CD14-positive monocyte (primary cell): ENCODE measurements around the gene HERC5. TPM values are rescaled to one million over a fixed set of nuclear protein-coding genes. Genes with fewer than 3 reads are reported as not detected.

ENCODE experiments used
- DNase-seq, 3 donors: peaks; one replicate each; pipeline ENCODE4 v3.0.0-alpha.2; 2011 to 2022
- H2AFZ ChIP-seq: 2 replicates; pipeline ENCODE4 v1.6.0; 2012; ENCODE audit warnings: mild to moderate bottlenecking, low read depth, low read length, inconsistent platforms; ENCODE audit not compliant: insufficient read depth, poor library complexity, severe bottlenecking
- H3K27ac ChIP-seq, 2 donors: 1 replicate in 1 of 2; 2 replicates in 1 of 2; pipeline ENCODE4 v1.5.1; 2012 to 2013; ENCODE audit warnings: low read length in 2 of 2, control low read depth in 1 of 2, inconsistent platforms in 1 of 2, low read depth in 1 of 2, mild to moderate bottlenecking in 1 of 2
- H3K27me3 ChIP-seq, 2 donors: one replicate each; pipeline versions ENCODE4 v1.6.0 to v1.6.1; 2011 to 2013; ENCODE audit warnings: low read length in 2 of 2; ENCODE audit not compliant: control insufficient read depth in 2 of 2, insufficient read depth in 2 of 2
- H3K36me3 ChIP-seq, 2 donors: replicated peaks in 1 of 2; 1 replicate in 1 of 2; 2 replicates in 1 of 2; pipeline versions ENCODE4 v1.5.1 to v1.6.1; 2012 to 2013; ENCODE audit warnings: low read length in 2 of 2, control low read depth in 1 of 2, inconsistent platforms in 1 of 2, mild to moderate bottlenecking in 1 of 2; ENCODE audit not compliant: insufficient read depth in 2 of 2, control insufficient read depth in 1 of 2
- H3K4me1 ChIP-seq, 2 donors: 1 replicate in 1 of 2; 2 replicates in 1 of 2; pipeline versions ENCODE4 v1.5.1 to v1.6.1; 2012 to 2013; ENCODE audit warnings: low read length in 2 of 2, control low read depth in 1 of 2, inconsistent platforms in 1 of 2, mild to moderate bottlenecking in 1 of 2, moderate library complexity in 1 of 2; ENCODE audit not compliant: insufficient read depth in 2 of 2, control insufficient read depth in 1 of 2
- H3K4me2 ChIP-seq: replicated peaks from 2 replicates; pipeline ENCODE3; 2012; ENCODE audit warnings: low read length, moderate library complexity, mild to moderate bottlenecking; ENCODE audit not compliant: poor library complexity, severe bottlenecking; ENCODE audit errors: extremely low read depth
- H3K4me3 ChIP-seq, 3 experiments: fragments of 200-600 bp in 1 of 3; sonication (generic) in 1 of 3; replicated peaks in 1 of 3; 1 replicate in 2 of 3; 2 replicates in 1 of 3; pipeline ENCODE4 v1.5.1; 2011 to 2013; ENCODE audit warnings: low read length in 3 of 3, mild to moderate bottlenecking in 3 of 3, control low read depth in 2 of 3, low read depth in 2 of 3, inconsistent platforms in 1 of 3, moderate library complexity in 1 of 3
- H3K79me2 ChIP-seq: 2 replicates; pipeline ENCODE4 v1.6.0; 2012; ENCODE audit warnings: mild to moderate bottlenecking, control low read depth, inconsistent platforms, low read length, moderate library complexity; ENCODE audit not compliant: insufficient read depth
- H3K9ac ChIP-seq: 2 replicates; pipeline ENCODE4 v1.6.0; 2017; ENCODE audit warnings: low read length, mild to moderate bottlenecking; ENCODE audit not compliant: insufficient read depth, poor library complexity, severe bottlenecking
- H3K9me3 ChIP-seq, 2 donors: replicated peaks in 1 of 2; 1 replicate in 1 of 2; 2 replicates in 1 of 2; pipeline versions ENCODE4 v1.5.1 to v1.6.1; 2012 to 2013; ENCODE audit warnings: low read length in 2 of 2, control low read depth in 1 of 2; ENCODE audit not compliant: control insufficient read depth in 1 of 2, insufficient read depth in 1 of 2
- H4K20me1 ChIP-seq: 2 replicates; pipeline ENCODE4 v1.6.0; 2012; ENCODE audit warnings: mild to moderate bottlenecking, low read length, control low read depth, moderate library complexity; ENCODE audit not compliant: insufficient read depth
- H3K27ac Mint-ChIP-seq, 7 donors: one replicate each; pipeline ENCODE4 v1.8.0; 2020; ENCODE audit warnings: mild to moderate bottlenecking in 7 of 7, mixed read lengths in 7 of 7, moderate library complexity in 6 of 7, inconsistent platforms in 2 of 7
- H3K27me3 Mint-ChIP-seq, 3 donors: one replicate each; pipeline ENCODE4 v1.8.0; 2021 to 2022; ENCODE audit warnings: low read depth in 3 of 3, mild to moderate bottlenecking in 3 of 3, mixed read lengths in 3 of 3, moderate library complexity in 3 of 3, inconsistent platforms in 1 of 3
- H3K36me3 Mint-ChIP-seq, 2 donors: one replicate each; pipeline ENCODE4 v1.8.0; 2020; ENCODE audit warnings: mixed read lengths in 2 of 2, inconsistent platforms in 1 of 2, mild to moderate bottlenecking in 1 of 2
- H3K4me1 Mint-ChIP-seq: one replicate; pipeline ENCODE4 v1.8.0; 2020; ENCODE audit warnings: mild to moderate bottlenecking, mixed read lengths
- H3K4me3 Mint-ChIP-seq, 2 donors: one replicate each; pipeline ENCODE4 v1.8.0; 2020; ENCODE audit warnings: mild to moderate bottlenecking in 2 of 2, mixed read lengths in 2 of 2, moderate library complexity in 1 of 2
- H3K9me3 Mint-ChIP-seq, 7 donors: one replicate each; pipeline ENCODE4 v1.8.0; 2020 to 2022; ENCODE audit warnings: mixed read lengths in 7 of 7, mild to moderate bottlenecking in 6 of 7, moderate library complexity in 6 of 7, inconsistent platforms in 2 of 7
- intact Hi-C, 2 donors: fragments of 100-400 bp; cut with micrococcal nuclease; formaldehyde crosslinking; loops; one replicate each; pipeline versions ENCODE4 v1.15.0 to v1.15.1; 2023
- polyA plus RNA-seq, 3 donors: library from polyadenylated mRNA; depleted of rRNA in 1 of 3; unstranded in 2 of 3; stranded (reverse) in 1 of 3; fragments of 300-500 nt in 2 of 3; fragments of >200 nt in 1 of 3; fragmentation: Illumina TruSeq in 2 of 3; gene quantifications; 1 replicate in 2 of 3; 2 replicates in 1 of 3; pipeline ENCODE4 v1.2.3, GENCODE V29; 2012 to 2021
- TF ChIP-seq, protein P1 (sequence below): fragments of 200-600 bp; IDR thresholded peaks from one replicate; pipeline ENCODE4 v1.8.0; 2022; ENCODE audit warnings: antibody characterized with exemption, mild to moderate bottlenecking

Gene HERC5
- polyA plus RNA-seq, 3 donors = 2.9 to 10.4 (median 8.1) TPM

DNA sequence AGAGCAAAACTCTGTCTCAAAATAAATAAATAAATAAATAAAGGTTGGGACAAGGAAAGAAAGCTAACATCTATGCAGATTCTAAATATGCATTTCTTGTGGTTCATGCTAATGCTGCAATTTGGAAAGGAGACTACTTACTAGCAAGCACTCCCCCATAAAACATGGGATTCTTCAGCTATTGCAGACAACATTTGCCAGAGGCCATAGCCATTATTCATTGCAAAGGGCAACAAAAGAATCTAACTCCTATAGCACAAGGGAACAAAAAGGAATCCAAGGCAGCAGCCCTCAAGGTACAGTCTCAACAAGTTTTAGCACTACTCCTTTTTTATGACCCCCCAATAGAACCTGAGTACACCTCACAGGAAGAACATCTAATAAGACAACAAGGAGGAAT lies 8.0 kb upstream of the HERC5 start:
- Histone ChIP-seq H3K27me3 (no peaks in the 10 kb centered on the region), H3K36me3 (no peaks in the 10 kb centered on the region), H3K4me2 (no peak overlapping the region), H3K79me2 (no peaks in the 10 kb centered on the region), H3K9me3 (peaks cover 0 to 4% of the 10 kb centered on the region in 2 donors), H3K4me1 (no peaks in the 10 kb centered on the region), H3K4me3 (no peak overlapping the region), H4K20me1 (no peaks in the 10 kb centered on the region), H3K9ac (no peak overlapping the region), H3K27ac (no peak overlapping the region), H2AFZ (no peak overlapping the region)
- intact Hi-C loops = no loop called here
- Mint-ChIP-seq H3K4me1 (no peaks in the 10 kb centered on the region), H3K27ac (no peak overlapping the region), H3K36me3 (no peaks in the 10 kb centered on the region), H3K9me3 (peaks cover 0 to 6% (median 0%) of the 10 kb centered on the region in 7 donors), H3K4me3 (no peak overlapping the region), H3K27me3 (peaks cover 0 to 3% (median 0%) of the 10 kb centered on the region in 3 donors)
- TF ChIP-seq, protein P1, sequence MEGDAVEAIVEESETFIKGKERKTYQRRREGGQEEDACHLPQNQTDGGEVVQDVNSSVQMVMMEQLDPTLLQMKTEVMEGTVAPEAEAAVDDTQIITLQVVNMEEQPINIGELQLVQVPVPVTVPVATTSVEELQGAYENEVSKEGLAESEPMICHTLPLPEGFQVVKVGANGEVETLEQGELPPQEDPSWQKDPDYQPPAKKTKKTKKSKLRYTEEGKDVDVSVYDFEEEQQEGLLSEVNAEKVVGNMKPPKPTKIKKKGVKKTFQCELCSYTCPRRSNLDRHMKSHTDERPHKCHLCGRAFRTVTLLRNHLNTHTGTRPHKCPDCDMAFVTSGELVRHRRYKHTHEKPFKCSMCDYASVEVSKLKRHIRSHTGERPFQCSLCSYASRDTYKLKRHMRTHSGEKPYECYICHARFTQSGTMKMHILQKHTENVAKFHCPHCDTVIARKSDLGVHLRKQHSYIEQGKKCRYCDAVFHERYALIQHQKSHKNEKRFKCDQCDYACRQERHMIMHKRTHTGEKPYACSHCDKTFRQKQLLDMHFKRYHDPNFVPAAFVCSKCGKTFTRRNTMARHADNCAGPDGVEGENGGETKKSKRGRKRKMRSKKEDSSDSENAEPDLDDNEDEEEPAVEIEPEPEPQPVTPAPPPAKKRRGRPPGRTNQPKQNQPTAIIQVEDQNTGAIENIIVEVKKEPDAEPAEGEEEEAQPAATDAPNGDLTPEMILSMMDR = no peak
- no peak for DNase-seq

DNA sequence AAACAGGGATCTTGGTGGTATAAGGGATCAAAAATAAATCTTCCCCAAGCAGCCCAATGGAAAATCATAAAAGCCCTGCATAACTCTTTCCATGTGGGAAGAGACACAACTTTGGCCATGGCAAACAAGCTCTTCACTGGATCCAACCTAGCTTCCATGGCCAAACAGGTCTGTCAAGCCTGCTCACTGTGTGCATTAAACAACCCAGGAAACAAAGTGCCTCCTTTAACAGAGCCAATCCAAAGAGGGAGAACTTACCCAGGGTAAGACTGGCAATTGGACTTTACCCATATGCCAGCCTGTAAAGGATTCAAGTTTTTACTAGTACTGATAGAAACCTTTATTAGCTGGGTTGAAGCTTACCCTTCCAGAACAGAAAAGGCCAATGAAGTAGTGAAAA lies 7.6 kb upstream of the HERC5 start:
- H3K4me2 ChIP-seq = no peak overlapping the region
- no peak overlapping the region for H3K9ac ChIP-seq
- no peaks in the 10 kb centered on the region for H3K4me1 ChIP-seq
- peaks cover 0 to 6% (median 0%) of the 10 kb centered on the region in 7 donors for H3K9me3 Mint-ChIP-seq
- no peaks in the 10 kb centered on the region for H3K4me1 Mint-ChIP-seq
- intact Hi-C loops = no loop called here
- H3K27ac ChIP-seq = no peak overlapping the region
- H3K36me3 Mint-ChIP-seq = no peaks in the 10 kb centered on the region
- H3K27ac Mint-ChIP-seq = no peak overlapping the region
- H3K9me3 ChIP-seq = peaks cover 0 to 4% of the 10 kb centered on the region in 2 donors
- H3K4me3 ChIP-seq = no peak overlapping the region
- DNase-seq = no peak
- H3K36me3 ChIP-seq = no peaks in the 10 kb centered on the region
- H3K4me3 Mint-ChIP-seq = no peak overlapping the region
- H4K20me1 ChIP-seq = no peaks in the 10 kb centered on the region
- H3K27me3 Mint-ChIP-seq = peaks cover 0 to 3% (median 0%) of the 10 kb centered on the region in 3 donors
- H3K27me3 ChIP-seq = no peaks in the 10 kb centered on the region
- TF ChIP-seq, protein P1 = no peak
- no peaks in the 10 kb centered on the region for H3K79me2 ChIP-seq
- H2AFZ ChIP-seq = no peak overlapping the region
